OCI-M2 (cell line): Measurements from ENCODE around the gene EPHA2.

Experiments
- DNase-seq: peaks from one replicate; lab custom pipeline; 2025; ENCODE audit not compliant: unreplicated experiment; lab: John Stamatoyannopoulos, UW

EPHA2 gene

GRCh38 chr1:16151196-16151994 is 4.5 kb downstream of the EPHA2 start:
- DNase-seq = peak; percentile 40

GRCh38 chr1:16150508-16150907 is 5.4 kb downstream of the EPHA2 start:
- DNase-seq = no peak

- no peak for DNase-seq
These were observed 6.0 kb downstream of the EPHA2 start for GRCh38 chr1:16149702-16150488.

GRCh38 chr1:16149146-16149545 is 6.7 kb downstream of the EPHA2 start:
- DNase-seq = no peak

GRCh38 chr1:16148329-16149092 is 7.4 kb downstream of the EPHA2 start:
- no peak for DNase-seq

- DNase-seq = no peak
These were observed 8.5 kb downstream of the EPHA2 start for GRCh38 chr1:16147156-16147926.

- DNase-seq = peak; percentile 50
These were observed 9.4 kb downstream of the EPHA2 start for GRCh38 chr1:16146279-16147155.

GRCh38 chr1:16145662-16146278 is 10.1 kb downstream of the EPHA2 start:
- DNase-seq = no peak

- no peak for DNase-seq
These were observed 10.7 kb downstream of the EPHA2 start for GRCh38 chr1:16145030-16145661.

- no peak for DNase-seq
These were observed 11.4 kb downstream of the EPHA2 start for GRCh38 chr1:16144325-16145029.

GRCh38 chr1:16143566-16144324 is 12.1 kb downstream of the EPHA2 start:
- no peak for DNase-seq

GRCh38 chr1:16143005-16143565 is 12.8 kb downstream of the EPHA2 start:
- DNase-seq = no peak

- no peak for DNase-seq
These were observed 13.4 kb downstream of the EPHA2 start for GRCh38 chr1:16142383-16142995.

- DNase-seq = no peak
These were observed 14.1 kb downstream of the EPHA2 start for GRCh38 chr1:16141573-16142336.

- no peak for DNase-seq
These were observed 15.7 kb downstream of the EPHA2 start for GRCh38 chr1:16140068-16140596.

GRCh38 chr1:16139473-16139962 is 16.4 kb downstream of the EPHA2 start:
- no peak for DNase-seq
